Panc1 (cell line): Measurements from ENCODE around the gene WDR48.

ENCODE experiments used
- CTCF ChIP-seq: fragments of 450-650 bp; IDR thresholded peaks from 2 replicates; pipeline ENCODE4 v1.5.1; 2017; ENCODE audit warnings: mild to moderate bottlenecking
- POLR2AphosphoS5 ChIP-seq: IDR thresholded peaks from 2 replicates; pipeline ENCODE4 v1.6.1; 2012; ENCODE audit warnings: mild to moderate bottlenecking, low read depth, low read length, moderate library complexity
- TCF7L2 ChIP-seq: IDR thresholded peaks from 2 replicates; pipeline ENCODE4 v1.6.1; 2011; ENCODE audit warnings: mild to moderate bottlenecking, low read depth, low read length, inconsistent platforms

DNA sequence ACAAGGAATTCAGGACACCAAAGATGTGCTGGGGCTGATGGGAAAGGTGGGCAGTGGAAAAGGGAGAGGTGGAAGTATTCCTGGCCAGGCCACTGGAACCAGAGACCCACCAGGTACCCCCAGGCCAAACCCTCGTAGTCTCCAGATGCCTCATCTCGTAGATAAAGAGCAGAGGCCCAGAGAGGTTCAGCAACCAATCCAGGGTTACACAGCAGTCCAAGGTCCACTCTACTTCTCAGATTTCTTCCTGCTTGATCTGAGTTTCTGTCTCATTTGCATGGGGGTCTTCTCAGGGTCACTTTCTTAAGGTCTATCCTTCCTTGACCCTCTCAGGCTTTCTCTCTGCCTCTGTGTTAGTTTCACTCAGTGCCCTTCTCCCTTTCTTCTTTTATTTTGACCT is 60.7 kb downstream of the WDR48 start:
- TF ChIP-seq POLR2AphosphoS5, result no peak
- no peak for TF ChIP-seq CTCF
- TF ChIP-seq TCF7L2, result no peak
